DOHH2 (cell line): ENCODE data around the gene TFIP11.

ENCODE experiments used
- H3F3A ChIP-seq: fragments of 200-600 bp; sonication (generic), shearing (Covaris generic); 2 replicates; pipeline ENCODE4 v1.6.0; 2016; ENCODE audit warnings: antibody characterized with exemption, mild to moderate bottlenecking; ENCODE audit not compliant: control insufficient read depth, insufficient read depth
- H3K27ac ChIP-seq: fragments of 200-600 bp; sonication (generic); 2 replicates; pipeline ENCODE4 v1.5.1; 2014; ENCODE audit warnings: low read depth, mild to moderate bottlenecking, low read length, moderate library complexity
- H3K27me3 ChIP-seq: fragments of 200-600 bp; sonication (generic); 2 replicates; pipeline ENCODE4 v1.6.1; 2014; ENCODE audit warnings: mild to moderate bottlenecking, low read length, mixed read lengths; ENCODE audit not compliant: control insufficient read depth
- H3K36me3 ChIP-seq: fragments of 200-600 bp; sonication (generic); 2 replicates; pipeline ENCODE4 v1.6.1; 2014; ENCODE audit warnings: mild to moderate bottlenecking, low read length, moderate library complexity, mixed read lengths; ENCODE audit not compliant: control insufficient read depth
- H3K4me1 ChIP-seq: fragments of 200-600 bp; sonication (generic); 2 replicates; pipeline ENCODE4 v1.6.1; 2014; ENCODE audit warnings: mild to moderate bottlenecking, low read length, mixed read lengths; ENCODE audit not compliant: control insufficient read depth
- H3K4me2 ChIP-seq: fragments of 200-600 bp; sonication (generic); 2 replicates; pipeline ENCODE4 v1.6.0; 2014; ENCODE audit warnings: mild to moderate bottlenecking, low read length, moderate library complexity
- H3K4me3 ChIP-seq: fragments of 200-600 bp; sonication (generic); 2 replicates; pipeline ENCODE4 v1.5.1; 2014; ENCODE audit warnings: mild to moderate bottlenecking, low read length, mixed read lengths
- H3K79me2 ChIP-seq: fragments of 200-600 bp; sonication (generic); 2 replicates; pipeline ENCODE4 v1.6.1; 2014; ENCODE audit warnings: mild to moderate bottlenecking, low read length, mixed read lengths; ENCODE audit not compliant: control insufficient read depth
- H3K9me2 ChIP-seq: fragments of 200-600 bp; sonication (generic); replicated peaks from 2 replicates; pipeline ENCODE4 v1.6.1; 2014; ENCODE audit warnings: mild to moderate bottlenecking, low read length, mixed read lengths; ENCODE audit not compliant: control insufficient read depth
- H3K9me3 ChIP-seq: fragments of 200-600 bp; sonication (generic); 2 replicates; pipeline ENCODE4 v1.6.1; 2014; ENCODE audit warnings: antibody characterized with exemption, low read length, mixed read lengths; ENCODE audit not compliant: control insufficient read depth, insufficient read depth
- H4K20me1 ChIP-seq: fragments of 200-600 bp; sonication (generic); 2 replicates; pipeline ENCODE4 v1.6.0; 2014; ENCODE audit warnings: low read depth, mild to moderate bottlenecking, antibody characterized with exemption, low read length, moderate library complexity; ENCODE audit not compliant: control insufficient read depth, insufficient read depth
- CTCF ChIP-seq: fragments of 200-600 bp; sonication (generic); IDR thresholded peaks from one replicate; pipeline ENCODE4 v1.5.1; 2014; ENCODE audit warnings: antibody characterized with exemption, mild to moderate bottlenecking, low read depth, low read length; ENCODE audit not compliant: poor library complexity, severe bottlenecking
- EZH2phosphoT487 ChIP-seq: fragments of 200-600 bp; sonication (generic); IDR thresholded peaks from 2 replicates; pipeline ENCODE4 v1.6.1; 2017; ENCODE audit warnings: borderline replicate concordance, mild to moderate bottlenecking, antibody characterized with exemption, low read length, moderate library complexity, mixed read lengths

Gene TFIP11

GRCh38 chr22:26548984-26549383 is 36.7 kb upstream of the TFIP11 start:
- TF ChIP-seq CTCF (no peak), EZH2phosphoT487 (no peak)
- Histone ChIP-seq H3K9me2 (no peaks in the 10 kb centered on the region), H3K79me2 (peaks cover 90% of the 10 kb centered on the region), H3K4me2 (no peak overlapping the region), H3F3A (peaks cover 5% of the 10 kb centered on the region; the same call in 1 of the 2 replicates), H3K36me3 (peaks cover 42% of the 10 kb centered on the region), H3K27ac (no peak overlapping the region), H3K9me3 (no peaks in the 10 kb centered on the region), H3K4me3 (no peak overlapping the region), H3K27me3 (no peaks in the 10 kb centered on the region), H4K20me1 (no peaks in the 10 kb centered on the region), H3K4me1 (peaks cover 87% of the 10 kb centered on the region)

- TF ChIP-seq EZH2phosphoT487 (no peak), CTCF (no peak)
- Histone ChIP-seq H3K4me1 (peaks cover 87% of the 10 kb centered on the region), H3K79me2 (peaks cover 90% of the 10 kb centered on the region), H3K4me2 (no peak overlapping the region; the same call in 1 of the 2 replicates), H3K4me3 (no peak overlapping the region), H3K9me3 (no peaks in the 10 kb centered on the region), H3F3A (peaks cover 5% of the 10 kb centered on the region; the same call in 1 of the 2 replicates), H3K27ac (no peak overlapping the region), H4K20me1 (no peaks in the 10 kb centered on the region), H3K9me2 (no peaks in the 10 kb centered on the region), H3K36me3 (peaks cover 49% of the 10 kb centered on the region), H3K27me3 (no peaks in the 10 kb centered on the region)
Measured at GRCh38 chr22:26548303-26548702, 36.0 kb upstream of the TFIP11 start.

- Histone ChIP-seq H3K27me3 (no peaks in the 10 kb centered on the region), H3K36me3 (peaks cover 53% of the 10 kb centered on the region), H3K4me3 (no peak overlapping the region), H3K9me3 (no peaks in the 10 kb centered on the region), H3K27ac (peak overlapping the region; percentile 41), H4K20me1 (no peaks in the 10 kb centered on the region), H3K79me2 (peaks cover 90% of the 10 kb centered on the region), H3K4me2 (peak overlapping the region; percentile 26; the same call in 1 of the 2 replicates), H3F3A (peaks cover 5% of the 10 kb centered on the region; the same call in 1 of the 2 replicates), H3K4me1 (peaks cover 87% of the 10 kb centered on the region), H3K9me2 (no peaks in the 10 kb centered on the region)
- TF ChIP-seq CTCF (no peak), EZH2phosphoT487 (no peak)
Measured at GRCh38 chr22:26547837-26548236, 35.6 kb upstream of the TFIP11 start.
